HepG2 (cell line): ENCODE data around the gene DSCAML1. TPM values are rescaled to one million over a fixed set of nuclear protein-coding genes. Genes with fewer than 3 reads are reported as not detected.

ENCODE experiments used
- ATAC-seq: fragments of 200-7000 bp; cut with Tn5 transposase; 3 replicates; pipeline ENCODE4 v1.9.1; 2020; ENCODE audit warnings: mild to moderate bottlenecking, moderate library complexity
- BruUV-seq: library from RNA; stranded (reverse); fragments of 400-500 nt; replicated peaks from 2 replicates; lab custom pipeline; 2021; lab: Mats Ljungman, UMichigan
- CTCF ChIA-PET: fragments of 300-600 bp; formaldehyde crosslinking; extraction: SDS; loops from one replicate; lab custom pipeline; 2021; ENCODE audit warnings: low total read pairs, inconsistent platforms, low intra/inter-chr PET ratio; lab: Yijun Ruan, JAX
- POLR2A ChIA-PET: fragments of 350-600 bp; sonication (Branson Sonifier 250); formaldehyde crosslinking; loops from one replicate; lab custom pipeline; 2020; ENCODE audit warnings: antibody characterized with exemption, inconsistent platforms; lab: Yijun Ruan, JAX
- DNase-seq: peaks from one replicate; pipeline ENCODE4 v3.0.0-alpha.2; 2015; ENCODE audit warnings: low spot score
- FAIRE-seq: peaks from 3 replicates; lab custom pipeline; 2011; peaks lifted over from hg19 to GRCh38; lab: Jason Lieb, UNC
- H2AFZ ChIP-seq: one replicate; pipeline ENCODE4 v1.6.1; 2011; ENCODE audit warnings: low read length, inconsistent platforms
- H3K27ac ChIP-seq: fragments of 300-600 bp; 3 replicates; pipeline ENCODE4 v1.8.0; 2011; ENCODE audit warnings: mixed run types, mild to moderate bottlenecking, mixed read lengths, low read length, inconsistent platforms; ENCODE audit not compliant: insufficient read depth; ENCODE audit errors: extremely low read length
- H3K27me3 ChIP-seq, 2 experiments: fragments of 200-600 bp in 1 of 2; 2 replicates in 1 of 2; 3 replicates in 1 of 2; pipeline versions ENCODE4 v1.6.0 to v1.8.0; 2011; ENCODE audit warnings: low read length in 2 of 2, mild to moderate bottlenecking in 2 of 2, moderate library complexity in 2 of 2, inconsistent platforms in 1 of 2; ENCODE audit not compliant: insufficient read depth in 2 of 2, control insufficient read depth in 1 of 2
- H3K36me3 ChIP-seq, 2 experiments: fragments of 200-600 bp in 1 of 2; replicated peaks in 1 of 2; 2 replicates in 1 of 2; 3 replicates in 1 of 2; pipeline versions ENCODE4 v1.5.1 to v1.8.0; 2011; ENCODE audit warnings: low read length in 2 of 2, inconsistent platforms in 1 of 2; ENCODE audit not compliant: insufficient read depth in 2 of 2, control insufficient read depth in 1 of 2
- H3K4me1 ChIP-seq: 2 replicates; pipeline ENCODE4 v1.5.1; 2012; ENCODE audit warnings: low read length, inconsistent platforms; ENCODE audit not compliant: insufficient read depth
- H3K4me2 ChIP-seq: 2 replicates; pipeline ENCODE4 v1.6.0; 2011; ENCODE audit warnings: low read depth, low read length, inconsistent platforms
- H3K4me3 ChIP-seq, 3 experiments: fragments of 200-600 bp in 1 of 3; sonication (generic), shearing (Covaris generic) in 1 of 3; replicated peaks in 1 of 3; 2 replicates each; pipeline ENCODE4 v1.5.1; 2011 to 2016; ENCODE audit warnings: low read length in 3 of 3, inconsistent platforms in 2 of 3, low read depth in 2 of 3, mild to moderate bottlenecking in 2 of 3, control low read depth in 1 of 3, mixed read lengths in 1 of 3; ENCODE audit not compliant: insufficient read depth in 1 of 3
- H3K79me2 ChIP-seq: one replicate; pipeline ENCODE4 v1.6.1; 2011; ENCODE audit warnings: low read length, inconsistent platforms; ENCODE audit not compliant: insufficient read depth
- H3K9ac ChIP-seq: 2 replicates; pipeline ENCODE4 v1.6.0; 2011; ENCODE audit warnings: mild to moderate bottlenecking, low read depth, low read length, inconsistent platforms; ENCODE audit not compliant: insufficient read depth
- H3K9me3 ChIP-seq: 2 replicates; pipeline ENCODE4 v1.5.1; 2012; ENCODE audit warnings: mild to moderate bottlenecking, low read length
- H4K20me1 ChIP-seq: 2 replicates; pipeline ENCODE4 v1.6.0; 2011; ENCODE audit warnings: inconsistent platforms, mild to moderate bottlenecking, low read length, moderate library complexity; ENCODE audit not compliant: insufficient read depth
- HMG20A ChIP-seq: IDR thresholded peaks from 2 replicates; pipeline ENCODE4 v1.6.1; 2016; ENCODE audit warnings: borderline replicate concordance
- HOXA7 ChIP-seq: sonication (generic); formaldehyde crosslinking; IDR thresholded peaks from 2 replicates; pipeline ENCODE4 v1.8.1; 2022; ENCODE audit warnings: mild to moderate bottlenecking, missing genetic modification reagents, moderate library complexity
- MXD4 ChIP-seq: IDR thresholded peaks from 2 replicates; pipeline ENCODE4 v1.6.1; 2016; ENCODE audit warnings: mild to moderate bottlenecking, missing biosample characterization, missing genetic modification reagents
- WGBS: methylation state at CpG from one replicate; pipeline ENCODE4 v1.1.6; 2017; ENCODE audit warnings: low lambda C conversion rate; 5-methylcytosine and 5-hydroxymethylcytosine counted together
- in situ Hi-C: cut with HindIII; loops from 2 replicates; pipeline ENCODE4 v1.10.0; 2017; ENCODE audit warnings: low pct_unique_long_range_greater_than_20kb; ENCODE audit not compliant: extremely low pct_ligation_motif_present
- intact Hi-C: fragments of 100-400 bp; cut with micrococcal nuclease; formaldehyde crosslinking; loops from one replicate; pipeline ENCODE4 v1.10.0; 2022; ENCODE audit not compliant: unreplicated experiment
- polyA plus RNA-seq, 8 experiments: library from polyadenylated mRNA; depleted of rRNA in 3 of 8; stranded (reverse) in 7 of 8; unstranded in 1 of 8; fragments of >200 nt; fragmentation: Illumina TruSeq in 4 of 8; extraction: Trizol in 4 of 8; gene quantifications; 2 replicates each; pipeline versions ENCODE4 v1.2.1 to v1.2.3, GENCODE V29; 2011 to 2016; ENCODE audit warnings: low read depth in 4 of 8, missing spikeins in 1 of 8, mixed read lengths in 1 of 8; ENCODE audit not compliant: insufficient read depth in 1 of 8
- total RNA-seq, 5 experiments: library from RNA; depleted of rRNA; stranded (reverse); fragments of >200 nt; fragmentation: Illumina TruSeq; extraction: Trizol; gene quantifications; 2 replicates each; pipeline ENCODE4 v1.2.3, GENCODE V29; 2016; ENCODE audit warnings: low read depth in 1 of 5
- TF ChIP-seq, protein P1 (sequence below): sonication (generic); formaldehyde crosslinking; conservative IDR thresholded peaks from 2 replicates; pipeline ENCODE4 v1.4.0; 2020; ENCODE audit warnings: mild to moderate bottlenecking, missing genetic modification reagents, moderate library complexity

DSCAML1 gene
- total and polyA plus RNA-seq, 2 of the 13 experiments (the other 11 are each of a cell fraction or from before 2014, with no cell fraction given): 0.29 to 0.40 TPM

DNA sequence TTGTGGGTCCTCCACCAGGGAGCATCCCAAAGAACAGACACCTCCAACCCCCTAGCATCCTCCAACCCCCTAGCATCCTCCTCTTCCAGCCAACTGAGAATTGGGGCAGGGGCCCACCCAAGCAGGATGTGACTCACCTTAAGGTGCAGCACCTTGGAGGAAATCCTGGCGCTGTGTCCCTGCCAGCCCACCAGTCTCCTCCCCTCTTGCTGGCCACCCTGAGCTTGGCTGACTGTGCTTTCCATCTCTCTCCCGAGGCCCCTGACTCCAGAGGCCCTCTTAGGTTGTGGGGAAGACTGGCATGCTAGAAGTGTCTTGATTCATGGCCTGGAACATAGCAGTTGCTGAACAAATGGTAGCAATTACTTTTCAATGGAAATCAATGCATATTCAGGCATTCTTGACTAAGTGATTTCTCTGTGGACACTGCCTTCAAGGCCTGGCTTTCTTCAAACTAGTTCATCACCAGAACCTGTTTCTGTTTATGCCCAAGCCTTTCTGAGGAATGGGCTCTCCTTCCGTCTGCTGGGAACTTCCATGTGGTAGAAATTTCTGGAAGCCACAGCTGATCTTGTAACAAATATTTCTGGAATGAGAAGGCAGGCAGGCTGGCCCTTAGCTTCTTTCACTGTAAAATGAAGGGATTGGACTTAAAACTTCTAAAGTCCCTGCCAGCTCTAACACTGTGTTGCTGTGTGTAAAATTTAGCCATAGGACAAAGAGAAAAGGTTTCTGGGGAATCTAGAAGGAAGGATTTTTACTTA is 408.8 kb downstream of the DSCAML1 start:
- DNase-seq (no peak), FAIRE-seq (no peak), ATAC-seq (no peak)
- Histone ChIP-seq H3K4me1 (no peaks in the 10 kb centered on the region), H3K36me3 (peaks cover 22 to 42% of the 10 kb centered on the region in 2 experiments; a peak in 4 of 5 replicates), H3K79me2 (no peaks in the 10 kb centered on the region), H2AFZ (no peak overlapping the region), H3K4me3 (no peak overlapping the region), H3K9ac (no peak overlapping the region), H3K27ac (no peak overlapping the region), H4K20me1 (no peaks in the 10 kb centered on the region), H3K4me2 (no peak overlapping the region), H3K27me3 (no peaks in the 10 kb centered on the region), H3K9me3 (no peaks in the 10 kb centered on the region)
- WGBS: 80% methylated on average over 3 of the region's 3 CpGs
- no TSS peak for BruUV-seq
- in situ Hi-C loops (no loop called here), intact Hi-C loops (no loop called here)
- ChIA-PET POLR2A (no interaction called here), CTCF (no interaction called here)
- TF ChIP-seq HMG20A (CRISPR knock-in tag) (no peak), HOXA7 (CRISPR knock-in tag) (no peak), MXD4 (CRISPR knock-in tag) (no peak)
- TF ChIP-seq, protein P1, sequence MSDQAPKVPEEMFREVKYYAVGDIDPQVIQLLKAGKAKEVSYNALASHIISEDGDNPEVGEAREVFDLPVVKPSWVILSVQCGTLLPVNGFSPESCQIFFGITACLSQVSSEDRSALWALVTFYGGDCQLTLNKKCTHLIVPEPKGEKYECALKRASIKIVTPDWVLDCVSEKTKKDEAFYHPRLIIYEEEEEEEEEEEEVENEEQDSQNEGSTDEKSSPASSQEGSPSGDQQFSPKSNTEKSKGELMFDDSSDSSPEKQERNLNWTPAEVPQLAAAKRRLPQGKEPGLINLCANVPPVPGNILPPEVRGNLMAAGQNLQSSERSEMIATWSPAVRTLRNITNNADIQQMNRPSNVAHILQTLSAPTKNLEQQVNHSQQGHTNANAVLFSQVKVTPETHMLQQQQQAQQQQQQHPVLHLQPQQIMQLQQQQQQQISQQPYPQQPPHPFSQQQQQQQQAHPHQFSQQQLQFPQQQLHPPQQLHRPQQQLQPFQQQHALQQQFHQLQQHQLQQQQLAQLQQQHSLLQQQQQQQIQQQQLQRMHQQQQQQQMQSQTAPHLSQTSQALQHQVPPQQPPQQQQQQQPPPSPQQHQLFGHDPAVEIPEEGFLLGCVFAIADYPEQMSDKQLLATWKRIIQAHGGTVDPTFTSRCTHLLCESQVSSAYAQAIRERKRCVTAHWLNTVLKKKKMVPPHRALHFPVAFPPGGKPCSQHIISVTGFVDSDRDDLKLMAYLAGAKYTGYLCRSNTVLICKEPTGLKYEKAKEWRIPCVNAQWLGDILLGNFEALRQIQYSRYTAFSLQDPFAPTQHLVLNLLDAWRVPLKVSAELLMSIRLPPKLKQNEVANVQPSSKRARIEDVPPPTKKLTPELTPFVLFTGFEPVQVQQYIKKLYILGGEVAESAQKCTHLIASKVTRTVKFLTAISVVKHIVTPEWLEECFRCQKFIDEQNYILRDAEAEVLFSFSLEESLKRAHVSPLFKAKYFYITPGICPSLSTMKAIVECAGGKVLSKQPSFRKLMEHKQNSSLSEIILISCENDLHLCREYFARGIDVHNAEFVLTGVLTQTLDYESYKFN (CRISPR knock-in tag): no peak
